ENCODE results near the gene CNTFR.

DNA sequence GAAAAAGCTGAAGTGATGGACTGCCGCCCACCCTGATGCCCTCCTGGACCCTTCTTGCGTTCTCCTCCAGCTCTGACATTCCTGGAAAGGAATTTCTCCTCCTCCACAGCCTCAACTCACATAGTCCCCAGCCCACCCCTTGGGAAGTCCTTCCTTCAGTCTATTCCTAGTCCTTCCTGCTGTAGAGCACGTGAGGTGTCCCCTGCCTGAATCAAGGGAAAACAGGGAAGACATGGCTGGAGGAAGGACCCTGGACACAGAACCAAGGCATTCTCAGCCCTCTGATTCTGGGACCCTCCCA lies 35.6 kb upstream of the CNTFR start:
- TF ChIP-seq, protein P1, sequence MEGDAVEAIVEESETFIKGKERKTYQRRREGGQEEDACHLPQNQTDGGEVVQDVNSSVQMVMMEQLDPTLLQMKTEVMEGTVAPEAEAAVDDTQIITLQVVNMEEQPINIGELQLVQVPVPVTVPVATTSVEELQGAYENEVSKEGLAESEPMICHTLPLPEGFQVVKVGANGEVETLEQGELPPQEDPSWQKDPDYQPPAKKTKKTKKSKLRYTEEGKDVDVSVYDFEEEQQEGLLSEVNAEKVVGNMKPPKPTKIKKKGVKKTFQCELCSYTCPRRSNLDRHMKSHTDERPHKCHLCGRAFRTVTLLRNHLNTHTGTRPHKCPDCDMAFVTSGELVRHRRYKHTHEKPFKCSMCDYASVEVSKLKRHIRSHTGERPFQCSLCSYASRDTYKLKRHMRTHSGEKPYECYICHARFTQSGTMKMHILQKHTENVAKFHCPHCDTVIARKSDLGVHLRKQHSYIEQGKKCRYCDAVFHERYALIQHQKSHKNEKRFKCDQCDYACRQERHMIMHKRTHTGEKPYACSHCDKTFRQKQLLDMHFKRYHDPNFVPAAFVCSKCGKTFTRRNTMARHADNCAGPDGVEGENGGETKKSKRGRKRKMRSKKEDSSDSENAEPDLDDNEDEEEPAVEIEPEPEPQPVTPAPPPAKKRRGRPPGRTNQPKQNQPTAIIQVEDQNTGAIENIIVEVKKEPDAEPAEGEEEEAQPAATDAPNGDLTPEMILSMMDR (conservative IDR thresholded peaks at IDR 0.05; ENCODE audit: low read depth in 2 of 2) = no peak
- TF ChIP-seq EZH2phosphoT487 (IDR thresholded peaks at IDR 0.05; ENCODE audit: unreplicated experiment) (no peak), POLR2AphosphoS5 (IDR thresholded peaks at IDR 0.05; ENCODE audit: low read depth) (no peak), STAT1 (IDR thresholded peaks at IDR 0.05; ENCODE audit: unreplicated experiment) (no peak), JUNB (IDR thresholded peaks at IDR 0.05; ENCODE audit: unreplicated experiment) (no peak), EZH2 (IDR thresholded peaks at IDR 0.05; ENCODE audit: low read depth, unreplicated experiment) (no peak), ZNF331 (CRISPR knock-in tag; IDR thresholded peaks at IDR 0.05; ENCODE audit: low read depth) (no peak), CREB1 (CRISPR knock-in tag; IDR thresholded peaks at IDR 0.05; ENCODE audit: low read depth) (no peak), ZNF114 (CRISPR knock-in tag; IDR thresholded peaks at IDR 0.05) (no peak), ETS1 (IDR thresholded peaks at IDR 0.05) (no peak), NANOG (IDR thresholded peaks at IDR 0.05; ENCODE audit: borderline replicate concordance) (no peak)
- TF ChIP-seq, protein P2, sequence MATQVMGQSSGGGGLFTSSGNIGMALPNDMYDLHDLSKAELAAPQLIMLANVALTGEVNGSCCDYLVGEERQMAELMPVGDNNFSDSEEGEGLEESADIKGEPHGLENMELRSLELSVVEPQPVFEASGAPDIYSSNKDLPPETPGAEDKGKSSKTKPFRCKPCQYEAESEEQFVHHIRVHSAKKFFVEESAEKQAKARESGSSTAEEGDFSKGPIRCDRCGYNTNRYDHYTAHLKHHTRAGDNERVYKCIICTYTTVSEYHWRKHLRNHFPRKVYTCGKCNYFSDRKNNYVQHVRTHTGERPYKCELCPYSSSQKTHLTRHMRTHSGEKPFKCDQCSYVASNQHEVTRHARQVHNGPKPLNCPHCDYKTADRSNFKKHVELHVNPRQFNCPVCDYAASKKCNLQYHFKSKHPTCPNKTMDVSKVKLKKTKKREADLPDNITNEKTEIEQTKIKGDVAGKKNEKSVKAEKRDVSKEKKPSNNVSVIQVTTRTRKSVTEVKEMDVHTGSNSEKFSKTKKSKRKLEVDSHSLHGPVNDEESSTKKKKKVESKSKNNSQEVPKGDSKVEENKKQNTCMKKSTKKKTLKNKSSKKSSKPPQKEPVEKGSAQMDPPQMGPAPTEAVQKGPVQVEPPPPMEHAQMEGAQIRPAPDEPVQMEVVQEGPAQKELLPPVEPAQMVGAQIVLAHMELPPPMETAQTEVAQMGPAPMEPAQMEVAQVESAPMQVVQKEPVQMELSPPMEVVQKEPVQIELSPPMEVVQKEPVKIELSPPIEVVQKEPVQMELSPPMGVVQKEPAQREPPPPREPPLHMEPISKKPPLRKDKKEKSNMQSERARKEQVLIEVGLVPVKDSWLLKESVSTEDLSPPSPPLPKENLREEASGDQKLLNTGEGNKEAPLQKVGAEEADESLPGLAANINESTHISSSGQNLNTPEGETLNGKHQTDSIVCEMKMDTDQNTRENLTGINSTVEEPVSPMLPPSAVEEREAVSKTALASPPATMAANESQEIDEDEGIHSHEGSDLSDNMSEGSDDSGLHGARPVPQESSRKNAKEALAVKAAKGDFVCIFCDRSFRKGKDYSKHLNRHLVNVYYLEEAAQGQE (IDR thresholded peaks at IDR 0.05; ENCODE audit: unreplicated experiment) = no peak

All from GM23338 (cell line).